Vagina (tissue), 2 donors: Measurements from ENCODE around the gene HEPN1.

Source experiments
- POLR2A ChIP-seq, 2 donors: fragments of 450-650 bp; IDR thresholded peaks; one replicate each; pipeline ENCODE4 v1.6.1; 2017; ENCODE audit warnings: antibody characterized with exemption in 2 of 2, mild to moderate bottlenecking in 2 of 2, moderate library complexity in 2 of 2
- POLR2AphosphoS5 ChIP-seq, 2 donors: sonication (generic); formaldehyde crosslinking; IDR thresholded peaks; one replicate each; pipeline ENCODE4 v1.9.0; 2017; ENCODE audit warnings: antibody characterized with exemption in 2 of 2, mild to moderate bottlenecking in 2 of 2, low read depth in 1 of 2; ENCODE audit not compliant: insufficient read depth in 1 of 2
- TF ChIP-seq, protein P1 (sequence below), 3 experiments: fragments of 450-650 bp in 2 of 3; fragments of 200-600 bp in 1 of 3; sonication (generic) in 1 of 3; IDR thresholded peaks; one replicate each; pipeline ENCODE4 v1.5.1; 2017 to 2019; ENCODE audit warnings: antibody characterized with exemption in 3 of 3, mild to moderate bottlenecking in 2 of 3, moderate library complexity in 2 of 3

DNA sequence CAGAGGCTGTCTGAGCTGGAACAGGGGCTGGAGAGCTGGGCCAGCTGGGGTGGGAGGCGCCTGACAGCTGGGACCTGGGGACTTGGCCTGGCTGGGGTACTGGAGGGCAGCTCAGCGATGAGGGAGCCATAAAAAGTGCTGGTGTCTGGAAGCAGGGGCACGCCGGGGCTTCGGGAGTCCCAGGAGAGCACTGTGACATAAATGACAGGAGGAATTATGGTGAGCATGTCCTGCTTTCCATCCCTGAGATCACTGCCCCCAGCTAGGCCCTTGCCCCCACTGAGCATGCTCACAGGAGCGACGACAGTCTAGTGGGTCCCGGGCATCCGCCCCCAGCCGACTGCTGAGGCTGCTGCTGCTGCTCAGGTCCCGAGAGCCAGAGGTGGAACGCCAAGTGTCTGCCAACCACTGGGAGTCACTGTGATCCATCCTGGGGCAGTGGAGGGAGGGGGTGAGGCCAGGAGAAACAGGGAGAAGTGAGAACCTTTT is 27.6 kb upstream of the HEPN1 start:
- TF ChIP-seq, protein P1, sequence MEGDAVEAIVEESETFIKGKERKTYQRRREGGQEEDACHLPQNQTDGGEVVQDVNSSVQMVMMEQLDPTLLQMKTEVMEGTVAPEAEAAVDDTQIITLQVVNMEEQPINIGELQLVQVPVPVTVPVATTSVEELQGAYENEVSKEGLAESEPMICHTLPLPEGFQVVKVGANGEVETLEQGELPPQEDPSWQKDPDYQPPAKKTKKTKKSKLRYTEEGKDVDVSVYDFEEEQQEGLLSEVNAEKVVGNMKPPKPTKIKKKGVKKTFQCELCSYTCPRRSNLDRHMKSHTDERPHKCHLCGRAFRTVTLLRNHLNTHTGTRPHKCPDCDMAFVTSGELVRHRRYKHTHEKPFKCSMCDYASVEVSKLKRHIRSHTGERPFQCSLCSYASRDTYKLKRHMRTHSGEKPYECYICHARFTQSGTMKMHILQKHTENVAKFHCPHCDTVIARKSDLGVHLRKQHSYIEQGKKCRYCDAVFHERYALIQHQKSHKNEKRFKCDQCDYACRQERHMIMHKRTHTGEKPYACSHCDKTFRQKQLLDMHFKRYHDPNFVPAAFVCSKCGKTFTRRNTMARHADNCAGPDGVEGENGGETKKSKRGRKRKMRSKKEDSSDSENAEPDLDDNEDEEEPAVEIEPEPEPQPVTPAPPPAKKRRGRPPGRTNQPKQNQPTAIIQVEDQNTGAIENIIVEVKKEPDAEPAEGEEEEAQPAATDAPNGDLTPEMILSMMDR (IDR thresholded peaks at IDR 0.05) = no peak
- TF ChIP-seq POLR2A (IDR thresholded peaks at IDR 0.05) = no peak
- TF ChIP-seq POLR2AphosphoS5 (IDR thresholded peaks at IDR 0.05; ENCODE audit: insufficient read depth in 1 of 2, low read depth in 1 of 2) = no peak
